ENCODE data around the gene INPP5A. TPM values are rescaled to one million over a fixed set of nuclear protein-coding genes. Genes with fewer than 3 reads are reported as not detected.
"Not testable (repeated sequence)": the region's sequence is repeated elsewhere in the genome, so short reads cannot be mapped to it uniquely, and the experiment has no call there.

Gene INPP5A
- total and polyA plus RNA-seq, 4 donors, result 37.7 to 112 (median 54.9) TPM

- intact Hi-C loops (cut with DNase I), result loop anchor here in 1 of 2 donors (5.0 kb wide), 1 partner anchor 34 kb away; no protein-coding TSS in a partner anchor
- Histone ChIP-seq H3K27ac (ENCODE audit: low read depth in 1 of 2, low read length in 2 of 2) (no peak overlapping the region), H3K36me3 (ENCODE audit: control insufficient read depth in 1 of 2, insufficient read depth in 2 of 2, low read length in 1 of 2) (no peaks in the 10 kb centered on the region), H3K4me1 (ENCODE audit: control insufficient read depth in 1 of 2, insufficient read depth in 2 of 2, low read length in 2 of 2) (no peaks in the 10 kb centered on the region), H3K4me3 (ENCODE audit: low read length in 2 of 2) (no peak overlapping the region), H3K27me3 (ENCODE audit: control insufficient read depth in 1 of 2, insufficient read depth in 2 of 2, low read length in 1 of 2) (no peaks in the 10 kb centered on the region), H3K9me3 (ENCODE audit: control insufficient read depth, low read length) (no peaks in the 10 kb centered on the region)
- DNase-seq (peak in 1 of 2 donors; percentile 51), ATAC-seq (ENCODE audit: low FRiP score) (no peak)
- 90 to 92% methylated on average over 14 of the region's 14 CpGs for WGBS, 2 donors
Measured at GRCh38 chr10:132500781-132501415, 36.7 kb upstream of the INPP5A start.

DNA sequence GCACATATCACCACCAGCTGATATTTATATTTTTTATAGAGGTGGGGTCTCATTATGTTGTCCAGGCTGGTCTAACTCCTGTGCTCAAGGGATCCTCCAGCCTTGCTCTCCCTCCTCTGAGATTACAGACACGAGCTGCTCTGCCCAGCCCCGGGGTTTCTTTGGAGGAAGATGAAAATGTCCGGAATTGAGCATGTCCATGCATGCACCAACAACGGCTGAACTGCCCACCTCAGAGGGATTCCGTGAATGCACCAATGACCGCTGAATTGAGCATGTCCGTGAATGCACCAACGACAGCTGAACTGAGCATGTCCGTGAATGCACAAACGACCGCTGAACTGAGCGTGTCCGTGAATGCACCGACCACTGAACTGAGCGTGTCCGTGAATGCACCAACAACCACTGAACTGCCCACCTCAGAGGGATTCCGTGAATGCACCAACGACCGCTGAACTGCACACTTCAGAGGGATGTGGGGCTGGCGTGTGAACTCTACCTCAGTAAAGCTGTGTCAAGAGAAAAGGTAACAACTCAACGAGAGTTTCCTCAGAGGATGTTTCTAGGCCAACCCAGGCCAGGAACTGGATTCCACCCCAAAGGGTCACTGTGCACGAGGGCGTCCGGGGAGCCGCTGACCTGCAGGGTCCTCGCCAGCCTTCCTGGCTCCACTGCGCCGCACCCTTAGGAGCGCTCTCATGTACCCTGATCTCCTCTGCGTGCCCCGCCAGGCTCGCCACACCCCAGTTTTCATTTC, 34.9 kb upstream of the INPP5A start:
- H3K4me3 ChIP-seq (ENCODE audit: low read length in 2 of 2), result no peak overlapping the region
- H3K36me3 ChIP-seq (ENCODE audit: control insufficient read depth in 1 of 2, insufficient read depth in 2 of 2, low read length in 1 of 2), result no peaks in the 10 kb centered on the region
- H3K27me3 ChIP-seq (ENCODE audit: control insufficient read depth in 1 of 2, insufficient read depth in 2 of 2, low read length in 1 of 2), result no peaks in the 10 kb centered on the region
- peak; percentile 40 to 50 for DNase-seq
- WGBS, 2 donors, result 87 to 88% methylated on average over 32 of the region's 32 CpGs
- no peaks in the 10 kb centered on the region for H3K4me1 ChIP-seq (ENCODE audit: control insufficient read depth in 1 of 2, insufficient read depth in 2 of 2, low read length in 2 of 2)
- no peaks in the 10 kb centered on the region for H3K9me3 ChIP-seq (ENCODE audit: control insufficient read depth, low read length)
- no peak overlapping the region for H3K27ac ChIP-seq (ENCODE audit: low read depth in 1 of 2, low read length in 2 of 2)
- intact Hi-C loops (cut with DNase I), result loop anchor here in 1 of 2 donors (5.0 kb wide), 1 partner anchor 35 kb away; no protein-coding TSS in a partner anchor
- no peak for ATAC-seq (ENCODE audit: low FRiP score)

DNA sequence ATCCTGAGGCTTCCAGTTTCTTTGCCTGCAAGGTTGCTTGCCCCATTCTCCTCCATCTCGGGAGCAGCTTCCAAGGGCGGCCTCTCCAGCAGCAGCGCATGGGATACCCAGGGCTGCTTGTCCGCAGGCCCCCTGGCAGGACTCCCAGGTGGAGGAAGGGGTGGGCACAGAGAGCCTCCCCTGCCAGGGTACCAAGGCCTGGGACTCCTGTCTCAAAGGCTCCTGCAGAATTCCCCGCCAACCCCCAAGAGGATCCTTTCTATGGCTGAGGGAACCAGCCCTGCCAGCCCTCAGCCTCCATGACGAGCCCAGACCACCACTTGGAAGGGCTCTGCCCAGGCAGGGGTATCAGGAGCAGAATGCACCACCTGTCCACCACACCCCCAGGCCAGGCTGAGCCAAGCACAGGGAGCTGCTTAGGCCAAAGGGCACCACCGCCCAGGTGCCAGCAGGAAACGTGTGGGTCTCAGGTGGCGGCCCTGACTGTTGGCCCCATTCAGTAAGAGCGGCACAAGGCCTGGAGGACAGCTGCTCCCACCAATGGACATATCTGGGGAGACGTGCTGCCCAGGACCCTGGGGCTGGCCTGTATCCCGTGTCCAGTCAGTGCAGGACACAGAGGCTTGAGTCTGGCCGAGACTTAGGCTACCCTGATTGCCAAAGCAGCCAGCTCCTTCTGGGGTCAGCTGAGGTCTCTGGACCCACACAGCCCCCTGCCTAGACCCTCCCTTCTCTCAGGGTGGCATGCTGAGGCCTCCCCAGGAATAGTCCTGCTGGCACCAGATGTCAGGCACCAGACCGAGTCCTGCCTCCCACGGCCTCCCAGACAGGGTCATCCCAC, 33.8 kb upstream of the INPP5A start:
- ATAC-seq (ENCODE audit: low FRiP score), result no peak
- Histone ChIP-seq H3K4me3 (ENCODE audit: low read length in 2 of 2) (no peak overlapping the region), H3K4me1 (ENCODE audit: control insufficient read depth in 1 of 2, insufficient read depth in 2 of 2, low read length in 2 of 2) (no peaks in the 10 kb centered on the region), H3K27ac (ENCODE audit: low read depth in 1 of 2, low read length in 2 of 2) (no peak overlapping the region), H3K36me3 (ENCODE audit: control insufficient read depth in 1 of 2, insufficient read depth in 2 of 2, low read length in 1 of 2) (no peaks in the 10 kb centered on the region), H3K27me3 (ENCODE audit: control insufficient read depth in 1 of 2, insufficient read depth in 2 of 2, low read length in 1 of 2) (no peaks in the 10 kb centered on the region), H3K9me3 (ENCODE audit: control insufficient read depth, low read length) (no peaks in the 10 kb centered on the region)
- 92 to 93% methylated on average over 13 to 15 of the region's 15 CpGs for WGBS, 2 donors
- peak; percentile 34 to 68 for DNase-seq
- intact Hi-C loops (cut with DNase I), result loop anchor here in 1 of 2 donors (5.0 kb wide), 1 partner anchor 36 kb away; no protein-coding TSS in a partner anchor

GRCh38 chr10:132504501-132505272, 32.9 kb upstream of the INPP5A start:
- Histone ChIP-seq H3K27ac (ENCODE audit: low read depth in 1 of 2, low read length in 2 of 2) (no peak overlapping the region), H3K27me3 (ENCODE audit: control insufficient read depth in 1 of 2, insufficient read depth in 2 of 2, low read length in 1 of 2) (no peaks in the 10 kb centered on the region), H3K9me3 (ENCODE audit: control insufficient read depth, low read length) (no peaks in the 10 kb centered on the region), H3K4me1 (ENCODE audit: control insufficient read depth in 1 of 2, insufficient read depth in 2 of 2, low read length in 2 of 2) (no peaks in the 10 kb centered on the region), H3K36me3 (ENCODE audit: control insufficient read depth in 1 of 2, insufficient read depth in 2 of 2, low read length in 1 of 2) (no peaks in the 10 kb centered on the region), H3K4me3 (ENCODE audit: low read length in 2 of 2) (no peak overlapping the region)
- DNase-seq (peak in 1 of 2 donors; percentile 68), ATAC-seq (ENCODE audit: low FRiP score) (no peak)
- 95 to 97% methylated on average over 14 of the region's 14 CpGs for WGBS, 2 donors
- intact Hi-C loops (cut with DNase I), result loop anchor here in 1 of 2 donors (5.0 kb wide), 1 partner anchor 37 kb away; no protein-coding TSS in a partner anchor

DNA sequence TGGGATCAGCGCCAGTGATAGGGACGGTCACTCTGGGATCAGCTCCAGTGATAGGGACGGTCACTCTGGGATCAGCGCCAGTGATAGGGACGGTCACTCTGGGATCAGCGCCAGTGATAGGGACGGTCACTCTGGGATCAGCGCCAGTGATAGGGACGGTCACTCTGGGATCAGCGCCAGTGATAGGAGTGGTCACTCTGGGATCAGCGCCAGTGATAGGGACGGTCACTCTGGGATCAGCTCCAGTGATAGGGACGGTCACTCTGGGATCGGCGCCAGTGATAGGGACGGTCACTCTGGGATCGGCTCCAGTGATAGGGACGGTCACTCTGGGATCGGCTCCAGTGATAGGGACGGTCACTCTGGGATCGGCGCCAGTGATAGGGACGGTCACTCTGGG, 32.0 kb upstream of the INPP5A start:
- DNase-seq, result not testable (repeated sequence)

DNA sequence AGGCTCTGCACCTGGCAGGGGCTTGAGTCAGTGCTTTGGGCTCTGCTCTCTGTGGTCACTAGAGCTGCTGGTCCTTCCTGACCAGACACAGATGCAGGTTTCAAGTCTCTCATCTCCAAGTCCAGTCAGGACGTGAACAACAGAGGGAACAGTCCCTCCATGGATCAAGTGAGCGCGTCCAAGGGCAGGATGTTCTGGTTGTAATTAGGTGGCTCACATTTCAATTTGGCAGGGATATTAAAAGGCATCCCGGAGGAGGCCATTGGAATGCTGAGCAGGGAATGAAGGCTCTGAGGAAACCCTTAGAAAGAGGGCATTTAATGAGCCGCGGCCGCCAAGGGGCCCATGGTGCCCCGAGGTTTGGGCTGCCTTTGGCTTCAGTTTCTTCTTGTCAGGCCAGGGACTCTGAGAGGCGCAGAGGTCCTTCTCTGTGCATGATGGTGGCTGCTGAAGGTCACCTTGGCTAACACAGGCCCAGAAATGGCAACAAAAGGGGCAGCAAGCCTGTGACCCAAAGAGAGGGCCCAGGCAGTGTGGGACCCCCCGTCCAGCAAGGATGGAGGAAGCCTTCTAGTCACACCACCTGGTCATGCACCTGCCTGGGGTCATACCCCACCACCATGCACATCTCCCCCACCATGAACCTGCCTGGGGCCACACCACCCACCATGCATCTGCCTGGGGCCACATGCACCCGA, 30.7 kb upstream of the INPP5A start:
- no peaks in the 10 kb centered on the region for H3K27me3 ChIP-seq (ENCODE audit: control insufficient read depth in 1 of 2, insufficient read depth in 2 of 2, low read length in 1 of 2)
- no peak overlapping the region for H3K4me3 ChIP-seq (ENCODE audit: low read length in 2 of 2)
- intact Hi-C loops (cut with DNase I), result no loop called here
- no peaks in the 10 kb centered on the region for H3K36me3 ChIP-seq (ENCODE audit: control insufficient read depth in 1 of 2, insufficient read depth in 2 of 2, low read length in 1 of 2)
- no peaks in the 10 kb centered on the region for H3K9me3 ChIP-seq (ENCODE audit: control insufficient read depth, low read length)
- DNase-seq (no peak), ATAC-seq (ENCODE audit: low FRiP score) (peak; percentile 47)
- H3K4me1 ChIP-seq (ENCODE audit: control insufficient read depth in 1 of 2, insufficient read depth in 2 of 2, low read length in 2 of 2), result no peaks in the 10 kb centered on the region
- H3K27ac ChIP-seq (ENCODE audit: low read depth in 1 of 2, low read length in 2 of 2), result no peak overlapping the region
- 73 to 79% methylated on average over 11 of the region's 11 CpGs for WGBS, 2 donors

More for the DNA sequence above, 32.0 kb upstream of the INPP5A start:
- H3K4me3 ChIP-seq (ENCODE audit: low read length in 2 of 2); H3K36me3 ChIP-seq (ENCODE audit: control insufficient read depth in 1 of 2, insufficient read depth in 2 of 2, low read length in 1 of 2); H3K27ac ChIP-seq (ENCODE audit: low read depth in 1 of 2, low read length in 2 of 2); ATAC-seq (ENCODE audit: low FRiP score); H3K9me3 ChIP-seq (ENCODE audit: control insufficient read depth, low read length); H3K4me1 ChIP-seq (ENCODE audit: control insufficient read depth in 1 of 2, insufficient read depth in 2 of 2, low read length in 2 of 2); intact Hi-C loops (cut with DNase I); H3K27me3 ChIP-seq (ENCODE audit: control insufficient read depth in 1 of 2, insufficient read depth in 2 of 2, low read length in 1 of 2): not testable (repeated sequence)
- WGBS, 2 donors, result 70 to 79% methylated on average over 10 to 13 of the region's 23 CpGs

GRCh38 chr10:132507409-132507955, 30.1 kb upstream of the INPP5A start:
- Histone ChIP-seq H3K9me3 (ENCODE audit: control insufficient read depth, low read length) (no peaks in the 10 kb centered on the region), H3K4me1 (ENCODE audit: control insufficient read depth in 1 of 2, insufficient read depth in 2 of 2, low read length in 2 of 2) (no peaks in the 10 kb centered on the region), H3K4me3 (ENCODE audit: low read length in 2 of 2) (no peak overlapping the region), H3K36me3 (ENCODE audit: control insufficient read depth in 1 of 2, insufficient read depth in 2 of 2, low read length in 1 of 2) (no peaks in the 10 kb centered on the region), H3K27me3 (ENCODE audit: control insufficient read depth in 1 of 2, insufficient read depth in 2 of 2, low read length in 1 of 2) (no peaks in the 10 kb centered on the region), H3K27ac (ENCODE audit: low read depth in 1 of 2, low read length in 2 of 2) (no peak overlapping the region)
- no peak for ATAC-seq (ENCODE audit: low FRiP score)
- intact Hi-C loops (cut with DNase I), result no loop called here
- peak in 1 of 2 donors; percentile 10 for DNase-seq
- 88 to 92% methylated on average over 10 of the region's 10 CpGs for WGBS, 2 donors

Data from aorta (tissue), 5 donors.